ENCODE data around the gene TRHDE.

The TRHDE gene

DNA sequence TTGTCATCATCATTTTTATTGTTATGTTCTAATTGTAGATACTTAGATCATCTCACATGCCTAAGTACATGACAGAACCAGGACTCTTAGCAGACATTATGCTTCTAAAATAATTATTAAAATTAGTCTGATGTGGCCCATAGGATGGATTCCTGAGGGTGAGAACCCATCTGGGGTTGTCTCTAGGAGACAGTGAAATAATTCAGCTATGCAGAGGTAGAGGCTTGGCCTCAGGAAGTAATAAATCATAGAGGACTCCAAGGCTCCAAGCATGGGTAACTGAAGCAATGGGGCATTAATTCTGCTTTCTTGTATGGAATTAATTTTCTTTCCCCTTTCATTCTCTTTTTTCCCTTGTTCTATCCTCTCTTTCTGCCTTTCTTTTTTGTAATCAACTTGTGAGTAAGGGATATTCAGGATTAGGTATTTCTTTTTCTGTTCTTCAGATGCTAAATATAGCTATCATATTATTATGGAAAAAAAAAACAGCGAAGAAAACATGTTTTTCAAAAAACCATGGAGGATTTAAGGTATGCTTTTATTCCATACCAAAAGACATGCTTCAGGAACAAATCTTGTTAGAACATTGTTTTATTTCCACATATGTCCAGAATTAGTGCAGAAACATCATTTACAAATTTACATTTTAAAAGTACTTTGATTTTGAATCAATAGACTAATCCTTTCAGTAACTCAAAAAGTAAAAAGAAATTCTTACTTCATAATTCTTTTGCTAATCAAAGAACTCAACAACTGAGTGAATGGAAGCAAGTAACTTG, 263.2 kb downstream of the TRHDE start:
- DNase-seq (ENCODE audit: low read depth), result no peak
- TF ChIP-seq, protein P1, sequence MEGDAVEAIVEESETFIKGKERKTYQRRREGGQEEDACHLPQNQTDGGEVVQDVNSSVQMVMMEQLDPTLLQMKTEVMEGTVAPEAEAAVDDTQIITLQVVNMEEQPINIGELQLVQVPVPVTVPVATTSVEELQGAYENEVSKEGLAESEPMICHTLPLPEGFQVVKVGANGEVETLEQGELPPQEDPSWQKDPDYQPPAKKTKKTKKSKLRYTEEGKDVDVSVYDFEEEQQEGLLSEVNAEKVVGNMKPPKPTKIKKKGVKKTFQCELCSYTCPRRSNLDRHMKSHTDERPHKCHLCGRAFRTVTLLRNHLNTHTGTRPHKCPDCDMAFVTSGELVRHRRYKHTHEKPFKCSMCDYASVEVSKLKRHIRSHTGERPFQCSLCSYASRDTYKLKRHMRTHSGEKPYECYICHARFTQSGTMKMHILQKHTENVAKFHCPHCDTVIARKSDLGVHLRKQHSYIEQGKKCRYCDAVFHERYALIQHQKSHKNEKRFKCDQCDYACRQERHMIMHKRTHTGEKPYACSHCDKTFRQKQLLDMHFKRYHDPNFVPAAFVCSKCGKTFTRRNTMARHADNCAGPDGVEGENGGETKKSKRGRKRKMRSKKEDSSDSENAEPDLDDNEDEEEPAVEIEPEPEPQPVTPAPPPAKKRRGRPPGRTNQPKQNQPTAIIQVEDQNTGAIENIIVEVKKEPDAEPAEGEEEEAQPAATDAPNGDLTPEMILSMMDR (conservative IDR thresholded peaks at IDR 0.05; ENCODE audit: low read length), result no peak
- no peak overlapping the region for H3K4me3 ChIP-seq (ENCODE audit: low read length)

DNA sequence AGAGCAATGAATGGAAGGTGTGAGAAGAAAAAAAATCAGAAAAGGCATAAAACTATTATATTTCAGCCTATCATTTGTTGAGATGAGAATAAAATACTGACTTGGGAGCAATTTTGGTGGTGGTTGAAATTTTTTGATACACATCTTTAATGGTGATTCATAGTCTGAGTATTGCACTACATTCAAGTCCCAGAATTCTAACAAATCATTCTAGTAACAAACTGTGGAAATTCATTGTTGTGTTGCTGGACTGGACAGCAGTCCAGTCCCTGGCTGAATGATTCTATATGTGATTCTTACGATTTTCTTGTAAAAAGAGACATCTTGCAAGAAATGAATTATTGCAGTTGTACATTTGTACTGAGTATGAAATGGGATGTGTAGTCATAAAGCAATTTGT, 268.6 kb downstream of the TRHDE start:
- no peak overlapping the region for H3K4me3 ChIP-seq (ENCODE audit: low read length)
- DNase-seq (ENCODE audit: low read depth), result peak; percentile 12
- TF ChIP-seq, protein P1 (conservative IDR thresholded peaks at IDR 0.05; ENCODE audit: low read length), result no peak

DNA sequence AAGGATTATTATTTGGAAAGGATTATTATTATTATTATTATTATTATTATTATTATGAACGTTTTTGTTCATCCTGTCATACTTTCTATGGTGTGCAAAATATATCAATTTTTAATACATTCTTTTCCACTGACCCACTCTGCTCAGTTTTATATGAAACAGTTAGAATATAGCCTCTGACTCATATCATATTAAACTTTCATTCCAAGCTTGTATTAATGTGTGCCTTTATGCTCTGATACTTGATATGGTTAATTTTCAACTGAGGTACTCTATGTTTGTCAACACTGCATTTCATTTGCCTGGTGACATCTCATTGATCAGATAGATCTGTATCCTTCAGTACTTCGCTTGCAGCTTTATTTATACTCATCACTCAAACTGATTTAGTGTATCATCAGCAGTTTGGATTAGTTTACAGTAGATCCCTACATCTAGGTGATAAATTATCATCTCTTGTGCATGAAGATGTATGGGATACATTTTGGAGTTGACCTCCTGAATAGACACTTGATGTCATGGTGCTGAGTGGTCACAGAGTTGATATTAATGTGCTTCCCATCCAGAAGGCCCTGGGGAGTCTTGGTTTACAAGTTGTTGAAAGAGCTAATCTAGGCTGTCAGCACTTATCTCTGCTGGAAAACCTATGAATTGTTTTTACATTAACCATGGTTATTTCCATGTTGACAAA, 271.8 kb downstream of the TRHDE start:
- H3K4me3 ChIP-seq (ENCODE audit: low read length), result no peak overlapping the region
- TF ChIP-seq, protein P1 (conservative IDR thresholded peaks at IDR 0.05; ENCODE audit: low read length), result no peak
- no peak for DNase-seq (ENCODE audit: low read depth)

DNA sequence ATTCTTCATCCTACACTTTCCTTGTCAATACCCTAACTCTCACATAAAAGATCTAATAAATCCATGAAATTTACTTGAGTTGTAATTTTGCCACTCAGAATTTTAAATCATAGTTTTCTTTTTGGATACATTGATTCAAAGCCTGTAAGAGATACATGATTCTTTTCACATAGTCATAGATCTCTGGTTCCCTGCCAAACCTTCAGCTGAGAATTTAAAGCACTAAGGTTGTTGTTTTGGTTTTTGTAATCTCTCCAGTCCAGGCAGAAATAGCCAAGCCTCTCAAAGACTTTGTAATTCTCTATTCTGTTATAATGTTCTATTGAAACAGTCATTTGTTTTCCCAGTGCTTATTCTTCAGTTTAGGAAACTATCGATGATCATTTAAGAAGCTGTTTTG, 273.9 kb downstream of the TRHDE start:
- TF ChIP-seq, protein P1 (conservative IDR thresholded peaks at IDR 0.05; ENCODE audit: low read length), result no peak
- peak; percentile 2 for DNase-seq (ENCODE audit: low read depth)
- no peak overlapping the region for H3K4me3 ChIP-seq (ENCODE audit: low read length)

- H3K4me3 ChIP-seq (ENCODE audit: low read length), result no peak overlapping the region
- TF ChIP-seq, protein P1 (conservative IDR thresholded peaks at IDR 0.05; ENCODE audit: low read length), result no peak
- peak; percentile 21 for DNase-seq (ENCODE audit: low read depth)
Measured at GRCh38 chr12:72547573-72547972, 275.4 kb downstream of the TRHDE start.

DNA sequence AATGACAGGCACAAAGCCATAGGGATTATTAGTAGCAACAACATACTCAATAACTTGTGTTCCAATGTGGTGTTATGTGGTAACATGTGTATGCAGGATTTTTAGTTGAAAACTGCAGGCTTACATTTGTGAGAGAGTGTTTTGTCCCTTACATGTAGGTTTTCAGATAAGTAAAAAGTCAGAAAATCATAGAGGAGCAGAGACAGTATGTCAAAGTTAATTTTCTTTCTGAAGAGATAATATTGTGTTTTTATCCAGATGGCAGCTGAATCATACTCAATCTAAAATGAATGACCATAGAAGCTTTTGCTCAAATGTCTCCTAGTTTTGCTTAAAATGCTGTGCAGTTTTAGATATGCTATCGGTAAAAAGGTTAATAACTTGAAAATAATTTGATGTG, 277.0 kb downstream of the TRHDE start:
- H3K4me3 ChIP-seq (ENCODE audit: low read length), result no peak overlapping the region
- TF ChIP-seq, protein P1 (conservative IDR thresholded peaks at IDR 0.05; ENCODE audit: low read length), result no peak
- DNase-seq (ENCODE audit: low read depth), result no peak
